Measurements from ENCODE around the gene NOSTRIN.
A peak's percentile ranks its signal among the peaks of the same experiment; 100 is the strongest.
"Not testable (repeated sequence)": the region's sequence is repeated elsewhere in the genome, so short reads cannot be mapped to it uniquely, and the experiment has no call there.

The NOSTRIN gene

GRCh38 chr2:168874368-168875054, 72.1 kb downstream of the NOSTRIN start:
- Histone ChIP-seq H3K9me2 (replicated peaks; ENCODE audit: low read depth, low read length) (no peaks in the 10 kb centered on the region), H3K4me3 (ENCODE audit: low read length, poor library complexity, severe bottlenecking) (no peak overlapping the region), H3K4me1 (ENCODE audit: insufficient read depth, low read length, poor library complexity, severe bottlenecking) (peaks cover 5% of the 10 kb centered on the region), H3K9ac (ENCODE audit: low read depth, low read length, poor library complexity, severe bottlenecking) (no peak overlapping the region), H3K36me3 (ENCODE audit: insufficient read depth, low read length) (peaks cover 45% of the 10 kb centered on the region), H3K4me2 (ENCODE audit: low read depth, low read length, poor library complexity, severe bottlenecking) (no peak overlapping the region), H3F3A (ENCODE audit: low read depth) (no peaks in the 10 kb centered on the region), H3K27me3 (ENCODE audit: insufficient read depth, low read length, poor library complexity, severe bottlenecking) (no peaks in the 10 kb centered on the region), H4K20me1 (ENCODE audit: insufficient read depth, low read length, poor library complexity, severe bottlenecking) (no peaks in the 10 kb centered on the region), H3K79me2 (ENCODE audit: insufficient read depth, low read length) (no peaks in the 10 kb centered on the region), H3K9me3 (ENCODE audit: insufficient read depth, low read depth, low read length) (no peaks in the 10 kb centered on the region), H2AFZ (ENCODE audit: low read length) (no peak overlapping the region)
- TF ChIP-seq CTCF (conservative IDR thresholded peaks at IDR 0.05; ENCODE audit: low read length) = no peak
- no peak for TF ChIP-seq EZH2phosphoT487 (IDR thresholded peaks at IDR 0.05; ENCODE audit: borderline replicate concordance)

GRCh38 chr2:168882163-168882562, 79.7 kb downstream of the NOSTRIN start:
- H2AFZ ChIP-seq (ENCODE audit: low read length); H3K27me3 ChIP-seq (ENCODE audit: insufficient read depth, low read length, poor library complexity, severe bottlenecking); H4K20me1 ChIP-seq (ENCODE audit: insufficient read depth, low read length, poor library complexity, severe bottlenecking); H3K9ac ChIP-seq (ENCODE audit: low read depth, low read length, poor library complexity, severe bottlenecking); H3F3A ChIP-seq (ENCODE audit: low read depth); H3K4me3 ChIP-seq (ENCODE audit: low read length, poor library complexity, severe bottlenecking); H3K36me3 ChIP-seq (ENCODE audit: insufficient read depth, low read length); H3K9me3 ChIP-seq (ENCODE audit: insufficient read depth, low read depth, low read length); H3K9me2 ChIP-seq (replicated peaks; ENCODE audit: low read depth, low read length); H3K4me2 ChIP-seq (ENCODE audit: low read depth, low read length, poor library complexity, severe bottlenecking): not testable (repeated sequence)
- peaks cover 26% of the 10 kb centered on the region for H3K4me1 ChIP-seq (ENCODE audit: insufficient read depth, low read length, poor library complexity, severe bottlenecking)
- H3K79me2 ChIP-seq (ENCODE audit: insufficient read depth, low read length) = peaks cover 44% of the 10 kb centered on the region

- H3K4me3 ChIP-seq (ENCODE audit: low read length, poor library complexity, severe bottlenecking) = peak overlapping the region; percentile 33
- H4K20me1 ChIP-seq (ENCODE audit: insufficient read depth, low read length, poor library complexity, severe bottlenecking) = no peaks in the 10 kb centered on the region
- peaks cover 67% of the 10 kb centered on the region for H3K79me2 ChIP-seq (ENCODE audit: insufficient read depth, low read length)
- peak overlapping the region; percentile 41 for H3K4me2 ChIP-seq (ENCODE audit: low read depth, low read length, poor library complexity, severe bottlenecking)
- TF ChIP-seq CTCF (conservative IDR thresholded peaks at IDR 0.05; ENCODE audit: low read length) (0 out of 2 replicates have a peak, but pooled peaks have one; percentile 12), EZH2phosphoT487 (IDR thresholded peaks at IDR 0.05; ENCODE audit: borderline replicate concordance) (no peak)
- peaks cover 38% of the 10 kb centered on the region for H3K4me1 ChIP-seq (ENCODE audit: insufficient read depth, low read length, poor library complexity, severe bottlenecking)
- H3K9me2 ChIP-seq (replicated peaks; ENCODE audit: low read depth, low read length) = no peaks in the 10 kb centered on the region
- H3K9me3 ChIP-seq (ENCODE audit: insufficient read depth, low read depth, low read length) = no peaks in the 10 kb centered on the region
- no peak overlapping the region for H3K9ac ChIP-seq (ENCODE audit: low read depth, low read length, poor library complexity, severe bottlenecking)
- no peaks in the 10 kb centered on the region for H3F3A ChIP-seq (ENCODE audit: low read depth)
- H2AFZ ChIP-seq (ENCODE audit: low read length) = no peak overlapping the region
- H3K27me3 ChIP-seq (ENCODE audit: insufficient read depth, low read length, poor library complexity, severe bottlenecking) = no peaks in the 10 kb centered on the region
- H3K36me3 ChIP-seq (ENCODE audit: insufficient read depth, low read length) = no peaks in the 10 kb centered on the region
These were observed 82.5 kb downstream of the NOSTRIN start for GRCh38 chr2:168884975-168885374.

- H3K36me3 ChIP-seq (ENCODE audit: insufficient read depth, low read length) = no peaks in the 10 kb centered on the region
- peak overlapping the region; percentile 96 for H3K4me2 ChIP-seq (ENCODE audit: low read depth, low read length, poor library complexity, severe bottlenecking)
- no peaks in the 10 kb centered on the region for H3K27me3 ChIP-seq (ENCODE audit: insufficient read depth, low read length, poor library complexity, severe bottlenecking)
- no peaks in the 10 kb centered on the region for H4K20me1 ChIP-seq (ENCODE audit: insufficient read depth, low read length, poor library complexity, severe bottlenecking)
- H3K9me3 ChIP-seq (ENCODE audit: insufficient read depth, low read depth, low read length) = no peaks in the 10 kb centered on the region
- no peaks in the 10 kb centered on the region for H3K9me2 ChIP-seq (replicated peaks; ENCODE audit: low read depth, low read length)
- TF ChIP-seq EZH2phosphoT487 (IDR thresholded peaks at IDR 0.05; ENCODE audit: borderline replicate concordance) (no peak), CTCF (conservative IDR thresholded peaks at IDR 0.05; ENCODE audit: low read length) (no peak)
- peak overlapping the region; percentile 94 for H3K4me3 ChIP-seq (ENCODE audit: low read length, poor library complexity, severe bottlenecking)
- H3K9ac ChIP-seq (ENCODE audit: low read depth, low read length, poor library complexity, severe bottlenecking) = peak overlapping the region; percentile 92
- H3F3A ChIP-seq (ENCODE audit: low read depth) = no peaks in the 10 kb centered on the region
- peak overlapping the region; percentile 86 for H2AFZ ChIP-seq (ENCODE audit: low read length)
- peaks cover 28% of the 10 kb centered on the region for H3K4me1 ChIP-seq (ENCODE audit: insufficient read depth, low read length, poor library complexity, severe bottlenecking)
- peaks cover 45% of the 10 kb centered on the region for H3K79me2 ChIP-seq (ENCODE audit: insufficient read depth, low read length)
These were observed 87.2 kb downstream of the NOSTRIN start for GRCh38 chr2:168889635-168890005.
